ENCODE measurements around the gene KLF5. TPM values are rescaled to one million over a fixed set of nuclear protein-coding genes. Genes with fewer than 3 reads are reported as not detected.

Gene KLF5
- total and polyA plus RNA-seq, 7 donors: 8.0 to 48.2 (median 11.6) TPM

DNA sequence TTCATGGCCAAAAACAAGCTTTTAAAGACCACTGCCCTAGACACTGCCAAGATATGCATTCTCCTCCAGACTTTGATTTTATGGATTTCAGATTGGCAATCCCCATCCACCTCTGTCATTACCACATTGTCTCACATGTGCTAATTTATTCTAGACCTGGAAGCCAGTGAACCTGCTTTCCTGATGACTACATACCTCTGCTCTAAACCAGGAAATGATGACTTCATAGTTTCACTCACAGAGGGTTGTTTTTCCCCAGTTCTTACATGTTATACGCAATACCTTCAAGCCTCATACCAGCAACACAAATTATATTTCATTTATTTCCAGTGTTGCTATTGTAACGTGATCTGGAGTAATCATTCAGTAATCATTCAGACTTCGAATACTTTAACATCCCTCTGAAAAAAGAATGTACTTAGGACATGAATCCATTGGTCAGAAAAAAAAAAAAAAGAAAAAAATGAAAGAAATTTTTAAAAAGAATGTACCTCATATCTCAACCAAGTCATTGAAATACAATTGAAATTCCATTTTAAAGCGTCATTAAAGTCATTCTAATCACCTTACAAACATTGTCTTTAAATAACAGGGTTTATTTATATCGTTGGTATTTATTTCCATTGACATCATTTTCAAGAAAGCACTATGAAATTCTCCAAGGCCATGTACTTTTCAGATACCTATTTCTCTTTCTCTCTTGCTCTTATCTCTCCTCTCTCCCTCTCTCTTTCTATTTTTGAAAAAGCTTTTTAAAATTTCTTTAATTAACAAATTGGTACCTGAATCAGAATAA, 33.4 kb upstream of the KLF5 start:
- 65 to 68% (median 65%) methylated on average over 5 of the region's 5 CpGs for WGBS, 3 donors
- intact Hi-C loops (cut with DNase I): no loop called here
- no peak for TF ChIP-seq CTCF (IDR thresholded peaks at IDR 0.05)
- ATAC-seq (no peak), DNase-seq (no peak)
- no peaks in the 10 kb centered on the region for H3K4me1 ChIP-seq
- no peaks in the 10 kb centered on the region for H3K9me3 ChIP-seq
- no peak overlapping the region for H3K4me3 ChIP-seq
- no peaks in the 10 kb centered on the region for H3K36me3 ChIP-seq (ENCODE audit: insufficient read depth in 1 of 2, low read depth in 1 of 2)
- H3K27me3 ChIP-seq (ENCODE audit: insufficient read depth in 3 of 3, low read length in 2 of 3): no peaks in the 10 kb centered on the region
- H3K27ac ChIP-seq: no peak overlapping the region

- DNase-seq: no peak
- H3K4me3 ChIP-seq: no peak overlapping the region
- no peak overlapping the region for H3K27ac ChIP-seq
- no peaks in the 10 kb centered on the region for H3K27me3 ChIP-seq (ENCODE audit: insufficient read depth in 3 of 3, low read length in 2 of 3)
- intact Hi-C loops (cut with DNase I): no loop called here
- no peak for ATAC-seq
- no peaks in the 10 kb centered on the region for H3K36me3 ChIP-seq (ENCODE audit: insufficient read depth in 1 of 2, low read depth in 1 of 2)
- TF ChIP-seq CTCF (IDR thresholded peaks at IDR 0.05): no peak
- no peaks in the 10 kb centered on the region for H3K9me3 ChIP-seq
- 91 to 97% (median 94%) methylated on average over 2 of the region's 2 CpGs for WGBS, 3 donors
- H3K4me1 ChIP-seq: no peaks in the 10 kb centered on the region
Measured at GRCh38 chr13:73034901-73035300, 23.9 kb upstream of the KLF5 start.

DNA sequence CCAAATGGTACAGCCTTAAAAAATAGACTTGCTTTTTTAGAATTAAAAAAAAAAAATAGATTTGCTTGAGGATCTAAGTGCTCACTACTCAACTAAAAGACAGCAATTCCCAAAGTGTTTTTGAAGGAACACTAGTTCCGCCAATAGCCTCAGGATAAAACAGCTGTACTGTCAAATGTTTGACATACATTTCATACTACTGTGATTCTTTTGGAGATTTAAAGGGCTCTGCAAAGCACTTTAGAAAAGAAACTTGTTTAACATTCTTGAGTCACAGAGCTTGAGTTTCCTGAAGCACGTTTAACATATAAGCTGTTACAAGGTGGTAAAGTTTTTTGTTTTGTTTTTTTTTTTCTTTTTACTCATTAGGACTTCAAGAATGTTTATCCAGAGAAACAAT, 23.1 kb upstream of the KLF5 start:
- H3K9me3 ChIP-seq: no peaks in the 10 kb centered on the region
- 57 to 72% (median 60%) methylated on average over 2 of the region's 2 CpGs for WGBS, 3 donors
- intact Hi-C loops (cut with DNase I): no loop called here
- ATAC-seq: no peak
- H3K36me3 ChIP-seq (ENCODE audit: insufficient read depth in 1 of 2, low read depth in 1 of 2): no peaks in the 10 kb centered on the region
- no peaks in the 10 kb centered on the region for H3K27me3 ChIP-seq (ENCODE audit: insufficient read depth in 3 of 3, low read length in 2 of 3)
- no peak overlapping the region for H3K4me3 ChIP-seq
- H3K4me1 ChIP-seq: no peaks in the 10 kb centered on the region
- TF ChIP-seq CTCF (IDR thresholded peaks at IDR 0.05): no peak
- no peak for DNase-seq
- no peak overlapping the region for H3K27ac ChIP-seq

- no peak for DNase-seq
- WGBS, 3 donors: 55 to 71% (median 70%) methylated on average over 4 of the region's 4 CpGs
- no peak for TF ChIP-seq CTCF (IDR thresholded peaks at IDR 0.05)
- no peak overlapping the region for H3K27ac ChIP-seq
- peak; percentile 78 to 98 (median 88) for ATAC-seq
- H3K4me3 ChIP-seq: no peak overlapping the region
- no peaks in the 10 kb centered on the region for H3K9me3 ChIP-seq
- no peaks in the 10 kb centered on the region for H3K4me1 ChIP-seq
- H3K27me3 ChIP-seq (ENCODE audit: insufficient read depth in 3 of 3, low read length in 2 of 3): no peaks in the 10 kb centered on the region
- no peaks in the 10 kb centered on the region for H3K36me3 ChIP-seq (ENCODE audit: insufficient read depth in 1 of 2, low read depth in 1 of 2)
- intact Hi-C loops (cut with DNase I): no loop called here
Measured at GRCh38 chr13:73036566-73036965, 22.2 kb upstream of the KLF5 start.

DNA sequence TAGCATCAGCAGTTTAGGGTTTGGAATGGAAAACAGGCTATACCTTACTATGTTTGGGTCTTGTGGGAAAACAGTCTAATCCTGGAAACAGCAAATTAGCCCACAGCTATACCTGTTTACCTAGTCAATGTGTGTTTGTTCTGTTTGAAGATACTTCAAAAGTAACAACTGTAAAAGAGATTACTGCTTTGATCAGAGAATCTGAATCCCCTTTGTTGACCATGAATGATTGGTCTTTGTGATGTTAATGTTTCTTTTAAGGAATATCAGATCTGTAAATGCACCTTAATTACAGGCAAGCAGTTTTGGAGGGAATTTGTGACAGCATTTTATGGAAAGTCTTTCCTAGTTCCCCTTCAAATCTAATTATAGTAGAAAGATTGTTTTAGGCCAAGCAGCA, 20.7 kb upstream of the KLF5 start:
- Histone ChIP-seq H3K9me3 (no peaks in the 10 kb centered on the region), H3K27ac (no peak overlapping the region), H3K27me3 (ENCODE audit: insufficient read depth in 3 of 3, low read length in 2 of 3) (no peaks in the 10 kb centered on the region), H3K4me3 (no peak overlapping the region), H3K36me3 (ENCODE audit: insufficient read depth in 1 of 2, low read depth in 1 of 2) (no peaks in the 10 kb centered on the region), H3K4me1 (no peaks in the 10 kb centered on the region)
- TF ChIP-seq CTCF (IDR thresholded peaks at IDR 0.05): no peak
- ATAC-seq (no peak), DNase-seq (no peak)
- intact Hi-C loops (cut with DNase I): no loop called here

Data from psoas muscle (tissue), 8 donors.